ENCODE measurements around the gene MAP3K7CL. TPM values are rescaled to one million over a fixed set of nuclear protein-coding genes. Genes with fewer than 3 reads are reported as not detected.

The MAP3K7CL gene
- total RNA-seq, 1 experiment from 2014 or later: 0.31 TPM

Other genes with a start within 250 kb of the MAP3K7CL start
- 19.7 TPM for gene LTN1, start 137.8 kb upstream of the MAP3K7CL start, total RNA-seq (2021; ENCODE audit: unreplicated experiment)
- gene RWDD2B, start 111.3 kb upstream of the MAP3K7CL start, total RNA-seq (2021; ENCODE audit: unreplicated experiment): 10.2 TPM
- gene USP16, start 106.0 kb upstream of the MAP3K7CL start, total RNA-seq (2021; ENCODE audit: unreplicated experiment): 26.6 TPM
- 160 TPM for gene CCT8, start 57.0 kb upstream of the MAP3K7CL start, total RNA-seq (2021; ENCODE audit: unreplicated experiment)
- gene BACH1, start 168.3 kb downstream of the MAP3K7CL start, total RNA-seq (2021; ENCODE audit: unreplicated experiment): 20.0 TPM

Measured in Panc1 (cell line).